HG02759 (cell line): ENCODE measurements around the gene MANSC4.
A peak's percentile ranks its signal among the peaks of the same experiment; 100 is the strongest.
"Not testable (repeated sequence)": the region's sequence is repeated elsewhere in the genome, so short reads cannot be mapped to it uniquely, and the experiment has no call there.

Experiments used
- ATAC-seq: cut with Tn5 transposase; IDR thresholded peaks from one replicate; pipeline ENCODE4 v1.9.1; 2021; ENCODE audit warnings: mild to moderate bottlenecking, moderate library complexity; ENCODE audit not compliant: unreplicated experiment

MANSC4 gene

GRCh38 chr12:27756670-27757195, 23.3 kb downstream of the MANSC4 start:
- ATAC-seq: no peak

- ATAC-seq: no peak
These were observed 25.2 kb downstream of the MANSC4 start for GRCh38 chr12:27754795-27755194.

GRCh38 chr12:27751386-27752047, 28.5 kb downstream of the MANSC4 start:
- no peak for ATAC-seq

GRCh38 chr12:27747111-27747820, 32.8 kb downstream of the MANSC4 start:
- ATAC-seq: no peak

- not testable (repeated sequence) for ATAC-seq
These were observed 34.3 kb downstream of the MANSC4 start for GRCh38 chr12:27745734-27746133.

- ATAC-seq: no peak
These were observed 36.4 kb downstream of the MANSC4 start for GRCh38 chr12:27743601-27744000.

- ATAC-seq: not testable (repeated sequence)
These were observed 45.7 kb downstream of the MANSC4 start for GRCh38 chr12:27734321-27734720.

GRCh38 chr12:27733791-27734190, 46.2 kb downstream of the MANSC4 start:
- no peak for ATAC-seq

GRCh38 chr12:27733052-27733656, 46.9 kb downstream of the MANSC4 start:
- peak; percentile 73 for ATAC-seq

GRCh38 chr12:27732281-27732680, 47.8 kb downstream of the MANSC4 start:
- no peak for ATAC-seq

- ATAC-seq: no peak
These were observed 49.9 kb downstream of the MANSC4 start for GRCh38 chr12:27730097-27730588.

- ATAC-seq: no peak
These were observed 56.8 kb downstream of the MANSC4 start for GRCh38 chr12:27723212-27723611.
